Fibroblast of lung (primary cell): ENCODE results near the gene CYP19A1.

Experiments
- EZH2 ChIP-seq: IDR thresholded peaks from 2 replicates; pipeline ENCODE4 v1.5.1; 2012; ENCODE audit warnings: low read length, control low read depth, mild to moderate bottlenecking; ENCODE audit errors: missing control alignments
- TF ChIP-seq, protein P1 (sequence below), 2 donors: IDR thresholded peaks in 1 of 2; conservative IDR thresholded peaks in 1 of 2; 1 replicate in 1 of 2; 2 replicates in 1 of 2; pipeline ENCODE4 v1.5.1; 2011 to 2012; ENCODE audit warnings: low read length in 2 of 2, control low read depth in 1 of 2, inconsistent platforms in 1 of 2, low read depth in 1 of 2, mild to moderate bottlenecking in 1 of 2

GRCh38 chr15:51356983-51357382 is 18.6 kb upstream of the CYP19A1 start:
- TF ChIP-seq, protein P1, sequence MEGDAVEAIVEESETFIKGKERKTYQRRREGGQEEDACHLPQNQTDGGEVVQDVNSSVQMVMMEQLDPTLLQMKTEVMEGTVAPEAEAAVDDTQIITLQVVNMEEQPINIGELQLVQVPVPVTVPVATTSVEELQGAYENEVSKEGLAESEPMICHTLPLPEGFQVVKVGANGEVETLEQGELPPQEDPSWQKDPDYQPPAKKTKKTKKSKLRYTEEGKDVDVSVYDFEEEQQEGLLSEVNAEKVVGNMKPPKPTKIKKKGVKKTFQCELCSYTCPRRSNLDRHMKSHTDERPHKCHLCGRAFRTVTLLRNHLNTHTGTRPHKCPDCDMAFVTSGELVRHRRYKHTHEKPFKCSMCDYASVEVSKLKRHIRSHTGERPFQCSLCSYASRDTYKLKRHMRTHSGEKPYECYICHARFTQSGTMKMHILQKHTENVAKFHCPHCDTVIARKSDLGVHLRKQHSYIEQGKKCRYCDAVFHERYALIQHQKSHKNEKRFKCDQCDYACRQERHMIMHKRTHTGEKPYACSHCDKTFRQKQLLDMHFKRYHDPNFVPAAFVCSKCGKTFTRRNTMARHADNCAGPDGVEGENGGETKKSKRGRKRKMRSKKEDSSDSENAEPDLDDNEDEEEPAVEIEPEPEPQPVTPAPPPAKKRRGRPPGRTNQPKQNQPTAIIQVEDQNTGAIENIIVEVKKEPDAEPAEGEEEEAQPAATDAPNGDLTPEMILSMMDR (conservative IDR thresholded peaks at IDR 0.05 in 1 of 2, IDR thresholded peaks at IDR 0.05 in 1 of 2; ENCODE audit: low read depth in 1 of 2, low read length in 2 of 2), result no peak
- no peak for TF ChIP-seq EZH2
